ENCODE results near the gene LMBRD2.

DNA sequence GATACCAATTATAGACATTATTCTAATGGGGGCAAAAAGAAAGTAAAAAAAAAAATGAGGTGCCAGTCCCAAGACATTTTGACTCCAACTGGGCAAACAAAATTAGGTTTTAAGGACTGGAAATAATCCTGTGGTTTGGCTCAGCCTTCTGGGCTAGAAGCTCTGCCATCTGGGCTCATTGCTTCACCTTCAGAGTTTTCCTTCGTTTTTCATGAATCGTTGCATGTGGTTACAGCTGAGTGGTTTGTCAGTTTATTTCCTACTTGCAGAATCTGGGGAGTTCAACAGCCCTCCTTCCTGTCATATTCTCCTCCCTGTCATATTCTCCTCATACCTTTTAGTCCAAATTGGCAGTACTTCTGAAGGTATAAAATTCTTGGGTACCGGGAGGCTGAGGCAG lies 97.0 kb downstream of the LMBRD2 start:
- TF ChIP-seq, protein P1, sequence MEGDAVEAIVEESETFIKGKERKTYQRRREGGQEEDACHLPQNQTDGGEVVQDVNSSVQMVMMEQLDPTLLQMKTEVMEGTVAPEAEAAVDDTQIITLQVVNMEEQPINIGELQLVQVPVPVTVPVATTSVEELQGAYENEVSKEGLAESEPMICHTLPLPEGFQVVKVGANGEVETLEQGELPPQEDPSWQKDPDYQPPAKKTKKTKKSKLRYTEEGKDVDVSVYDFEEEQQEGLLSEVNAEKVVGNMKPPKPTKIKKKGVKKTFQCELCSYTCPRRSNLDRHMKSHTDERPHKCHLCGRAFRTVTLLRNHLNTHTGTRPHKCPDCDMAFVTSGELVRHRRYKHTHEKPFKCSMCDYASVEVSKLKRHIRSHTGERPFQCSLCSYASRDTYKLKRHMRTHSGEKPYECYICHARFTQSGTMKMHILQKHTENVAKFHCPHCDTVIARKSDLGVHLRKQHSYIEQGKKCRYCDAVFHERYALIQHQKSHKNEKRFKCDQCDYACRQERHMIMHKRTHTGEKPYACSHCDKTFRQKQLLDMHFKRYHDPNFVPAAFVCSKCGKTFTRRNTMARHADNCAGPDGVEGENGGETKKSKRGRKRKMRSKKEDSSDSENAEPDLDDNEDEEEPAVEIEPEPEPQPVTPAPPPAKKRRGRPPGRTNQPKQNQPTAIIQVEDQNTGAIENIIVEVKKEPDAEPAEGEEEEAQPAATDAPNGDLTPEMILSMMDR (IDR thresholded peaks at IDR 0.05; ENCODE audit: extremely low read depth in 1 of 2, insufficient read depth in 1 of 2, low read depth in 1 of 2, low read length in 2 of 2): no peak
- TF ChIP-seq FOS (IDR thresholded peaks at IDR 0.05; ENCODE audit: borderline replicate concordance, insufficient read depth, low read length) (no peak), POLR2AphosphoS5 (IDR thresholded peaks at IDR 0.05; ENCODE audit: insufficient read depth, low read depth, low read length) (no peak)

Measured in endothelial cell of umbilical vein (primary cell).